Lung microvascular endothelial cell (primary cell): Measurements from ENCODE around the gene ADAMTSL2. TPM values are rescaled to one million over a fixed set of nuclear protein-coding genes. Genes with fewer than 3 reads are reported as not detected.

Experiments used
- DNase-seq, 2 donors: peaks; one replicate each; pipeline versions ENCODE4 v3.0.0 to v3.0.0-alpha.2; 2010; ENCODE audit warnings: low read depth in 2 of 2
- total RNA-seq: library from RNA; depleted of rRNA; stranded (reverse); fragments of >200 nt; gene quantifications from 2 replicates; pipeline ENCODE4 v1.2.1, GENCODE V29; 2014

The ADAMTSL2 gene
- total RNA-seq, 1 donor from 2014 or later: under 0.01 TPM

DNA sequence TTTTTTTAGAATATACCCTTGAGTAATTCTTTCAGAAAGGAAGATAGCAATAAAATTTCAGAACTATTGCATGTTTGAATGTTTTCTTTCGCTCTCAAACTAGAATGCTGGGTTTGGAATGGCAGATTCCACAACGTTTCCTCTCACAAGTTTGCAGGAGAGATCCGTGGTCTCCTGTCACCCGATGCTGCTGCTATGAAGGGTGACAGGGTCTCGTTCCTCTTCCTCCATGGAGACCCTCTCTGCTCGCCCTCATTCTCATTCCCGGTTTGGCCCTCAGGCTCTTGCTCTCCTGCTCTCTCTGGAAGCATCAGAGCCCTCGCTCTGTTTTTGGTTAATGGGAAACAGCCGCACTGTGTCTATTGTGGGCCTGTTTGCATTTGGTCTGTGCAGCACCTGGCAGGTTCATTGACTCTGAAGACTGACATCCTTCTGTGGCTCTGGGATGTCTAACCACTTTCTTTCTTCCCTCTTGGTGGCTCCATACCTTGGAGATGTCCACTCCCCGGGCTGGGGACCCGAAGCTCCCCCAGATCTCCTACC lies 87.3 kb downstream of the ADAMTSL2 start:
- DNase-seq: no peak

DNA sequence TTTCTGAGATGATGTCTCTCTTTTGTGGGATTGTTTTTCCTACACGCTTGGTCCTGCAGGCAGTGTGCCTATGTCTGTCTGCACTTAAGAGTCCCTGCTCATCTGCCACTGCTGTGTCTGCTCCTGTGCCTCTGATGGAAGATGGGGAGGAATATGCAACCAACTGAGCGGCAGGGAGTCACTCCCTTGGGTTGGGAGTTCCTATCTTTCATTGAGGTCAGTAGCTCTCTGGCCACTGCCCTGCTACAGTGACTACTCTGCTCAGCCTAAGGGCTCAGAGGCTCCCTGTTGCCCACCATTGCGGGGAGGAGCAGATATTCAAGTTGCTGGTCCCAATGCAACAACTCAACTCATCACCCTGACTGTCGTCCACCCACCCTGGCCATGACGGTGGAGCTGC lies 88.1 kb downstream of the ADAMTSL2 start:
- DNase-seq: no peak

Other genes starting within 250 kb of the ADAMTSL2 start
- 4.1 and 6.5 TPM in 2 replicates for gene SURF6, start 198.5 kb upstream of the ADAMTSL2 start, total RNA-seq
- gene MED22, start 186.6 kb upstream of the ADAMTSL2 start, total RNA-seq: 10.0 and 11.3 TPM in 2 replicates
- gene RPL7A, start 186.5 kb upstream of the ADAMTSL2 start, total RNA-seq: 1,751 and 1,825 TPM in 2 replicates
- gene SURF1, start 178.2 kb upstream of the ADAMTSL2 start, total RNA-seq: 18.7 and 22.2 TPM in 2 replicates
- 8.9 and 10.5 TPM in 2 replicates for gene SURF2, start 178.2 kb upstream of the ADAMTSL2 start, total RNA-seq
- gene SURF4, start 158.6 kb upstream of the ADAMTSL2 start, total RNA-seq: 249 and 303 TPM in 2 replicates
- gene STKLD1, start 158.3 kb upstream of the ADAMTSL2 start, total RNA-seq: 0.44 and 0.60 TPM in 2 replicates
- 11.6 and 14.9 TPM in 2 replicates for gene REXO4, start 116.7 kb upstream of the ADAMTSL2 start, total RNA-seq
- 0.44 and 0.60 TPM in 2 replicates for gene ADAMTS13, start 112.3 kb upstream of the ADAMTSL2 start, total RNA-seq
- gene CACFD1, start 74.7 kb upstream of the ADAMTSL2 start, total RNA-seq: 9.2 and 15.9 TPM in 2 replicates
- gene SLC2A6, start 55.6 kb upstream of the ADAMTSL2 start, total RNA-seq: 12.1 and 21.6 TPM in 2 replicates
- not detected in 2 replicates for gene MYMK, start 9.7 kb upstream of the ADAMTSL2 start, total RNA-seq
- gene FAM163B, start 74.7 kb downstream of the ADAMTSL2 start, total RNA-seq: not detected in 2 replicates
- gene DBH, start 101.7 kb downstream of the ADAMTSL2 start, total RNA-seq: not detected in 2 replicates
- 0.20 and 0.22 TPM in 2 replicates for gene SARDH, start 203.6 kb downstream of the ADAMTSL2 start, total RNA-seq